Mesothelial cell of epicardium (in vitro differentiated cells): ENCODE data around the gene RIN3. TPM values are rescaled to one million over a fixed set of nuclear protein-coding genes. Genes with fewer than 3 reads are reported as not detected.

Experiments used
- DNase-seq, 2 experiments: peaks; one replicate each; pipeline ENCODE4 v3.0.0; 2021; ENCODE audit warnings: low spot score in 2 of 2; ENCODE audit not compliant: unreplicated experiment in 2 of 2
- H3K27ac Mint-ChIP-seq: 2 replicates; pipeline ENCODE4 v1.8.0; 2021; ENCODE audit warnings: mixed read lengths
- H3K27me3 Mint-ChIP-seq: 2 replicates; pipeline ENCODE4 v1.8.0; 2021; ENCODE audit warnings: low read depth, mixed read lengths
- H3K36me3 Mint-ChIP-seq: 2 replicates; pipeline ENCODE4 v1.8.0; 2021; ENCODE audit warnings: mixed read lengths
- H3K4me1 Mint-ChIP-seq: 2 replicates; pipeline ENCODE4 v1.8.0; 2021; ENCODE audit warnings: mixed read lengths
- H3K4me3 Mint-ChIP-seq: 2 replicates; pipeline ENCODE4 v1.8.0; 2021; ENCODE audit warnings: mild to moderate bottlenecking, moderate library complexity, mixed read lengths
- H3K9me3 Mint-ChIP-seq: 2 replicates; pipeline ENCODE4 v1.8.0; 2021; ENCODE audit warnings: mixed read lengths
- CTCF ChIP-seq: fragments of 200-600 bp; sonication (generic); IDR thresholded peaks from one replicate; pipeline ENCODE4 v1.5.0; 2021; ENCODE audit warnings: antibody characterized with exemption; ENCODE audit not compliant: unreplicated experiment
- total RNA-seq: library from RNA; stranded (reverse); gene quantifications from 3 replicates; pipeline ENCODE4 v1.2.1, GENCODE V29; 2021

Gene RIN3
- total RNA-seq, 1 donor from 2014 or later = 19.9 TPM

GRCh38 chr14:92670160-92670559, 156.6 kb downstream of the RIN3 start:
- Mint-ChIP-seq H3K4me3 (no peak overlapping the region), H3K4me1 (no peaks in the 10 kb centered on the region), H3K36me3 (peaks cover 9% of the 10 kb centered on the region), H3K27me3 (no peaks in the 10 kb centered on the region), H3K9me3 (no peaks in the 10 kb centered on the region), H3K27ac (no peak overlapping the region)
- no peak for DNase-seq
- no peak for TF ChIP-seq CTCF

GRCh38 chr14:92670643-92671366, 157.2 kb downstream of the RIN3 start:
- no peak for DNase-seq
- H3K36me3 Mint-ChIP-seq = peaks cover 9% of the 10 kb centered on the region
- TF ChIP-seq CTCF = no peak
- no peaks in the 10 kb centered on the region for H3K4me1 Mint-ChIP-seq
- H3K4me3 Mint-ChIP-seq = no peak overlapping the region
- H3K27me3 Mint-ChIP-seq = no peaks in the 10 kb centered on the region
- H3K9me3 Mint-ChIP-seq = no peaks in the 10 kb centered on the region
- no peak overlapping the region for H3K27ac Mint-ChIP-seq

GRCh38 chr14:92673601-92674150, 160.1 kb downstream of the RIN3 start:
- no peak overlapping the region for H3K4me3 Mint-ChIP-seq
- H3K27me3 Mint-ChIP-seq = no peaks in the 10 kb centered on the region
- no peak overlapping the region for H3K27ac Mint-ChIP-seq
- H3K36me3 Mint-ChIP-seq = peaks cover 14% of the 10 kb centered on the region
- no peaks in the 10 kb centered on the region for H3K4me1 Mint-ChIP-seq
- DNase-seq = no peak
- no peaks in the 10 kb centered on the region for H3K9me3 Mint-ChIP-seq
- no peak for TF ChIP-seq CTCF

GRCh38 chr14:92675421-92675820, 161.8 kb downstream of the RIN3 start:
- Mint-ChIP-seq H3K4me1 (no peaks in the 10 kb centered on the region), H3K4me3 (no peak overlapping the region), H3K36me3 (peaks cover 17% of the 10 kb centered on the region), H3K9me3 (no peaks in the 10 kb centered on the region), H3K27ac (no peak overlapping the region), H3K27me3 (no peaks in the 10 kb centered on the region)
- no peak for TF ChIP-seq CTCF
- no peak for DNase-seq

GRCh38 chr14:92675976-92676375, 162.4 kb downstream of the RIN3 start:
- H3K4me1 Mint-ChIP-seq = no peaks in the 10 kb centered on the region
- no peaks in the 10 kb centered on the region for H3K27me3 Mint-ChIP-seq
- peaks cover 17% of the 10 kb centered on the region for H3K36me3 Mint-ChIP-seq
- H3K27ac Mint-ChIP-seq = no peak overlapping the region
- no peak for DNase-seq
- no peaks in the 10 kb centered on the region for H3K9me3 Mint-ChIP-seq
- no peak overlapping the region for H3K4me3 Mint-ChIP-seq
- no peak for TF ChIP-seq CTCF
